GM18907 (cell line): ENCODE data around the gene TWNK.
A peak's percentile ranks its signal among the peaks of the same experiment; 100 is the strongest.
"Not testable (repeated sequence)": the region's sequence is repeated elsewhere in the genome, so short reads cannot be mapped to it uniquely, and the experiment has no call there.

ENCODE experiments used
- ATAC-seq: cut with Tn5 transposase; IDR thresholded peaks from one replicate; pipeline ENCODE4 v1.9.1; 2021; ENCODE audit warnings: mild to moderate bottlenecking, moderate library complexity; ENCODE audit not compliant: unreplicated experiment

TWNK gene

DNA sequence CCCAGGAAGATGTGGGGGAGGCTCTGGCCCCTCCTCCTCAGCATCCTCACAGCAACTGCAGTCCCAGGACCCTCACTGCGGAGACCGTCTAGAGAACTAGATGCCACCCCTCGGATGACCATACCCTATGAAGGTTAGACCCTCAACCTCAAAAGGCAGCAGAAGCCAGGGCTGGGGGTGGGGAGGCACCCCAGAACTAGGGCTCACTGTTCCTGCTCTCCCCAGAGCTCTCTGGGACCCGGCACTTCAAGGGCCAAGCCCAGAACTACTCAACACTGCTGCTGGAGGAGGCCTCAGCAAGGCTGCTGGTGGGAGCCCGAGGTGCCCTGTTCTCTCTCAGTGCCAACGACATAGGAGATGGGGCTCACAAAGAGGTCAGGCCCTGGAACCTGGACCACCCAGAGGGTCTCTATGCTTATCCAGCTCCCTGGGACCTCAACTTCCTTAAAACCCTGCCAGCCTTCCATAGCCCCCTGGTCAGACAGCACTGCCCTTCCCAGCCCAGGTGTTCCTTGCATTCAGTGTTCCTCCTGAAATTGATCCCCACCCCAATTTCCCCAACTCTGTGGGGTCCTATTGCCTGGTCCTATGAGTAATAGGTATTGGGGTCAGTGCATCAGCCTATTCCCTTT is 14.3 kb upstream of the TWNK start:
- ATAC-seq = no peak

- ATAC-seq = not testable (repeated sequence)
Measured at GRCh38 chr10:100975397-100975796, 11.9 kb upstream of the TWNK start.

GRCh38 chr10:100976906-100977305 is 10.4 kb upstream of the TWNK start:
- ATAC-seq = no peak

GRCh38 chr10:100977436-100977835 is 9.9 kb upstream of the TWNK start:
- ATAC-seq = no peak

- ATAC-seq = no peak
Measured at GRCh38 chr10:100978121-100978900, 9.0 kb upstream of the TWNK start.

DNA sequence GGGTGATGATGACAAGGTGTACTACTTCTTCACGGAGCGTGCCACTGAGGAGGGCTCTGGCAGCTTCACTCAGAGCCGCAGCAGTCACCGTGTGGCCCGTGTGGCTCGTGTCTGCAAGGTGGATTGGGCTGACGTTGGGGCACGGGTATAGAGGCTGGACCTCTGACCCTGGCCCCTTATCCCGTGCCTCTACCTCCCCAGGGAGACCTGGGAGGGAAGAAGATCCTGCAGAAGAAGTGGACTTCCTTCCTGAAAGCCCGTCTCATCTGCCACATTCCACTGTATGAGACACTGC is 8.5 kb upstream of the TWNK start:
- ATAC-seq = no peak

GRCh38 chr10:100979791-100980272 is 7.5 kb upstream of the TWNK start:
- no peak for ATAC-seq

DNA sequence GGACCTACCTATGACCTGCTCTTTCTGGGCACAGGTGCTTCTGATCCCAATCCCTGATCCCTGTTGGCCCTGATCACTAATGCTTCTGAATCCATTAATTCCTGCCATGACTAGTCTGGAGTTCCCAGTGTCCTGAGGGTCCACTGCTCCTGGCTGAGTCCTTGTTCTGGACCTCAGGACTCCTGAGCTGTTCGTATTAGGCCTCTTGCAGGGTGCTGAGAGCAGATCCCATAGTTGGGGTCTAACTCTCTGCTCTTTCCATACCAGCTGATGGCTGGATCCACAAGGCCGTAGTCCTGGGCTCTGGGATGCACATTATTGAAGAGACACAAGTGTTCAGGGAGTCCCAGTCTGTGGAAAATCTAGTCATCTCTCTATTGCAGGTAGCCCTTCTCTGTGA is 7.0 kb upstream of the TWNK start:
- ATAC-seq = no peak

DNA sequence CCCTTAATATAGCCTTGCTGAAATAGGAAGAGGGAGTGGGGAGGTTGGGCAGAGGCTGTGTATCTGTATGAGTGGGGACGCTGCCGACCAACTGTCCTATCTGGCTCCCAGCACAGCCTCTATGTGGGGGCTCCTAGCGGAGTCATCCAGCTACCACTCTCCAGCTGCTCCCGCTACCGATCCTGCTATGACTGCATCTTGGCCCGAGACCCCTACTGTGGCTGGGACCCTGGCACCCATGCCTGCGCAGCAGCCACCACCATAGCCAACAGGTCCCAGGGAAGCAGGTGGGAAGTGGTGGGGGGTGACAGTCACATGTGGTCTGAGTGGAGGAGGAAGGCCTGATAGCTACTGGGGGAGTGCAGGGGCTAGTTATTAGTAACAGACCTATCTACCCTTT is 6.6 kb upstream of the TWNK start:
- no peak for ATAC-seq

- no peak for ATAC-seq
Measured at GRCh38 chr10:100981178-100981772, 6.1 kb upstream of the TWNK start.

GRCh38 chr10:100982916-100983830 is 4.2 kb upstream of the TWNK start:
- no peak for ATAC-seq

DNA sequence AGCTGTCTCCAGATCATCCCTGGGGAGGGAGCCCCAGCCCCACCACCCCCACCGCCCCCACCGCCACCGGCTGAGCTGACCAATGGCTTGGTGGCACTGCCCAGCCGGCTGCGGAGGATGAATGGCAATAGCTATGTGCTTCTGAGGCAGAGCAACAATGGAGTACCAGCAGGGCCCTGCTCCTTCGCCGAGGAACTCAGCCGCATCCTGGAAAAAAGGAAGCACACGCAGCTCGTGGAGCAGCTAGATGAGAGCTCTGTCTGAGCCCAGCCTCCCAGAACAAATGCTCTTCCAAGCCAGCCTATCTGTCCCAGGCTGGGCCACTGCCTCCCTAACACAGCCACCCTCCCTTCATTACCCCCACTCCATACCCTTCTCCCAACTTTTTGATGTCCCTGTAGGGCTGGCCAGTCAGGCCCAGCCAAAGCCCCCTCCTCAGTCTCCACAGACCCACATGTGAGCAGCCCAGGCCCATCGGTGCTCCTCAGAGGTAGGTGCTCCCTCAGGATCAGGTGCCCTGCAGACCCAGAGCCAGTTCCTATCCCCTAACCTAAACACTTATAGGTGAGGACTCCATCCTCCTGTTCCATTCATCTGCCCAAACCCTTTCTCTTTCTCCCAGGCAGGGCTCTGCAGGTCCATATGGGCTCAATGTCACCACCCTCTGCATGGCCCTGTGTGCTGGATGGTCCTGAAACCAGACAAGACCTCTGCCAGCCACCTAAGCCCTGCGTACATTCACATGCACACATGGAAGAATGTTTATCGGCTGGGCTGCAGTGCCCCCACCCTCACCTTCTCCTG is 3.3 kb upstream of the TWNK start:
- ATAC-seq = no peak

- no peak for ATAC-seq
Measured at GRCh38 chr10:100984672-100985177, 2.6 kb upstream of the TWNK start.

GRCh38 chr10:100985336-100985735 is 2.0 kb upstream of the TWNK start:
- no peak for ATAC-seq

DNA sequence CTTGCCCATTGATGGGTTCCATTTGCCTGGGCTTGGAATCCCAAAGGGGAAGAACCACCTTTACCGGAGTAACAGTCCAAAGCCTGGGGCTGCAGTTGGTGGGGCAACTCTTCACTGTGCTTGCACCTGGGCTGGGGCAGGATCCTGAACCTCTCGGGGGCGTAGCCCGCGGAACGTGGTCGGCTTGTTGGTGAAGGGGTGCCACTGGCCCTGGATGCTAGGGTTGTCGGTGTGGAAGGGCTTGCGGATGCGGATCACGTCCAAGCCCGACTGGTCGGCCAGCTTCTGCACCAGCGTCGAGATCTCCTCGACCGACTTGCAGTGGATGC is 756 bp upstream of the TWNK start:
- peak; percentile 3 for ATAC-seq

DNA sequence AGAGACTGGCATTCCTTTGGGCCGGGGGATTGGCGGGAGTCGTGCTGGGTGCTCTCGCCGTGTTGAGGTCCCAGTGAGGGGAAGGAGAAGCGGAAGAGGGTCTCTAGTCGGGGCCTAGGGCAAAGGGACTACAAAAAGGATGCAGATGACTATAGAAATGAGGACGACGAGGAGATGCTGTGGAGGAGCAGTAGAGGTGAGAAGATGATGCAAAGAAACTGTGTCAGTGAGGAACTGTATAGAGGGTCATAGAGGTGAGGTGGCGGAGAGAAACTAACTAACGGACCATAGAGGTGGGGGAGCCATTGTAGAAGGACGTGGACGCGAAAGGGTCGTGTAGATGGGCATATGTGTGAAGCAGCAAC is 324 bp downstream of the TWNK start:
- peak; percentile 16 for ATAC-seq

- ATAC-seq = no peak
Measured at GRCh38 chr10:100988166-100988565, 823 bp downstream of the TWNK start.

DNA sequence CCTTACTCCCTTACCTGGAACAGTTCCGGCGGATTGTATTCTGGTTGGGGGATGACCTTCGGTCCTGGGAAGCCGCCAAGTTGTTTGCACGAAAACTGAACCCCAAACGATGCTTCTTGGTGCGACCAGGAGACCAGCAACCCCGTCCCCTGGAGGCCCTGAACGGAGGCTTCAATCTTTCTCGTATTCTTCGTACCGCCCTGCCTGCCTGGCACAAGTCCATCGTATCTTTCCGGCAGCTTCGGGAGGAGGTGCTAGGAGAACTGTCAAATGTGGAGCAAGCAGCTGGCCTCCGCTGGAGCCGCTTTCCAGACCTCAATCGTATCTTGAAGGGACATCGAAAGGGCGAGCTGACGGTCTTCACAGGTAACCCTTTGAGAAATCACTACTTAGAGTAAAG is 1.7 kb downstream of the TWNK start:
- no peak for ATAC-seq

DNA sequence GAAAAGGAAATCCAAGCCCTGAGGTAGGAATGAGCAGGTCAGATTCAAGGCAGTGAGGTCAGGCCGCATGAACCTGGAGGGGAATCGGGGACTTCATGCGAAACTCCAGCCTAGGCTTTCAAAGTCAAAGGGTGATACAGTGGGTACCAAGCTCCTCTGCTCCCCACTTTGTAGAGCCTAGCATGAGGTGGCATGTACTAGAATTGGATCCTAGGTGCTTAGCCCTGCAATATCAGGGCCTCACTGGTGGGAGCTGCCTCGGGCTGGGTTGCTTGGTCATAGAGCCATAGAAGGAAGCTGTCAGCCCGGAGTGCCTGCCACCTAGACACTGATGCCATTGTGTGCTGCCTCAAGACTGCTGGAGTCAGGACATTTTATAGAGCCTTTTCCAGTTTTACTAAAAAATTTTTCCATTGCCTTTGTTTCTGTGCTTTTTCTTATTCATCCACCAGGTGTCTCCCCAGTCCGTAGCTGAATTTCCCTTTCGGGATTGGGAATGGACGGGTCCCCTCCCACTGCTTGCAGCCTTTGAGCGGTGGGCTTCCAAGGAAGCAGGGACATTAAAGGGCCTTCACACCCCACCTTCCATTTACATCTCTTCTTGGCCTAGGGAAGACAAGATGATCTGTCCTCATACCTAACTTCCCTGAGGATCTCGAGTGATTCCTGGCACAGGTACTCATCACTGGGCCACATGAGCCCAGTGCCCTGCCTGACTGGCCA is 6.8 kb downstream of the TWNK start:
- ATAC-seq = no peak

- no peak for ATAC-seq
Measured at GRCh38 chr10:100995181-100995580, 7.8 kb downstream of the TWNK start.
